GM19043 (cell line): Measurements from ENCODE around the gene CTNNA2.

Experiments used
- ATAC-seq: cut with Tn5 transposase; IDR thresholded peaks from one replicate; pipeline ENCODE4 v1.9.1; 2021; ENCODE audit warnings: low read depth; ENCODE audit not compliant: unreplicated experiment

CTNNA2 gene

DNA sequence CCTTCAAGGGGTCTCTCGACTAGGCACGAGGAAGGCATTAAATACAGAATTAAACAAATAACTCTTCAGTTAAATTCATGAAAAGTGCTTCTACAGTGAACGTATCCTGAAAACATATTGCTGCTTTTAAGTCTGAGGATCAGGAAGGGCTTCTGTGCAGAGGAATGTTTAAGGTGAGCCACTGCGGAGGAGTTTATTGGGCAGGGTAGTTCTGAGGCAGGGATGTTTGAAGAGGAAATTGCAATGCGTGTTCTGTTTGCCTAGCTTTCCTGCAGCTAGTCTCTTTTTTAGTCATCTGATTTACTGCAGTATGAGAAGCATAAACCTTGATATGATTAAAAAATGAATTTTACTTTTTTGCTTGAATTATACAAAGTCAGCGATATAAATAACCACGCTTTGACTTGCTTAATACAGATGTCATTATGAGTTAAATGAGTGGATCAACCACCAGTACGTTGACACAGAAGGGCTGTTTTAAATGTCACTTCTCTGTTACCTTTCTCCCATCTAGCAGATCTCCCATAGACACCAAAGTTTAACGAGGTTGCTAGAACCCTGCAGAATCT lies 98.7 kb downstream of the CTNNA2 start:
- no peak for ATAC-seq

DNA sequence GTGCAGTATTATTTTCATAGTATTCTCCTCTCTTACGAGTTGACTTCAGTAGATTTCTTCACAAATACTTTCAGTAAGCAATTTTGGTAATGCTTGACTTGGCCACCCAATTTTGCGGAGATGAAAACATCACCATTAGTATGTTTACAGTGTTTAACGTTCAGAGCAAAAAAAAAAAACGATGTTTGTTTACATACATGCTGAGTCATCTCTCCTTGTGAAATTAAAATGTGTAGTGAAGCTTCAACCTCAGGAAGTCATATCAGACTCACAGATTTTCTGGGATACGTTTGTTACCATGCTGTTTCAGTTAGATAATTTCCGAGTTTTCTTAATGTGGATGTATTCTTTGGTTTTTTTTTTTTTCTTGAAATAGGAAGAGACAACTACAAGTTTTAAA lies 100.1 kb downstream of the CTNNA2 start:
- no peak for ATAC-seq

DNA sequence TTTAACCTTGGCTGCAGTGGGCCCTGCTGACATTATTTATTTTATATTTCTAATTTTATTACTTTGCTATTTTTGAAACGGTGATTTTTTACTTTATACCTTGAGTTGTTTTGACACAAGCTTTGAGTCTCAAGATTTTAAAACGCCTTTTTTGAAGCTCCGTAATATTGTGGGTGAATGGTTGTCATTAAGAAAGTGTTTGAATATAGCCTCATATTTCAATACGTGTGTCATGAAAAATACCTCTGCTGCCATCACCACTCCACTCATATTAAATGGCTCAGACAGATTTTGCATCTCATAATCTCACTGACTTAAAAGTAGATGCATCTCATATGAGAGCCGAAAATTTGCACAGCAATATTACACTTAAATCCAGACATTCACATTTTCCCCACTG lies 106.6 kb downstream of the CTNNA2 start:
- ATAC-seq, result no peak

DNA sequence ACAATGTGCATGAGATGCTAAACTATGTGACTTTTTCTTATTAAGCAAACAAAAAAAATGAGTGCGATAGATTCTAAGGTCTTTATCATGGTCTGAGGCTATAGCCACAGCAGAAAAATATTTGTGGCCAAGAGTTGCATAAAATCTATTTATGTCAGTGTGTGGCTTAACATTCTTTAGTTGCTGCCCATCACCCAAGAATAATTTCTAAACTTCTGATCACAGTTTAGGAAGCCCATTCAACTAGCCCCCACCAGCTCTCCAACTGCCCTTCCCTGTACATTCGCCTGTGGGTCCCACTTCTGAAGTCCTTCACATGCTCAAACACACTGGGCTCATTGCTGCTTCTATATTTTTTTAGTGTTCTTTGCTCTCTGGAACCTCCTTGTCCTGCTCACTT lies 107.1 kb downstream of the CTNNA2 start:
- ATAC-seq, result no peak

DNA sequence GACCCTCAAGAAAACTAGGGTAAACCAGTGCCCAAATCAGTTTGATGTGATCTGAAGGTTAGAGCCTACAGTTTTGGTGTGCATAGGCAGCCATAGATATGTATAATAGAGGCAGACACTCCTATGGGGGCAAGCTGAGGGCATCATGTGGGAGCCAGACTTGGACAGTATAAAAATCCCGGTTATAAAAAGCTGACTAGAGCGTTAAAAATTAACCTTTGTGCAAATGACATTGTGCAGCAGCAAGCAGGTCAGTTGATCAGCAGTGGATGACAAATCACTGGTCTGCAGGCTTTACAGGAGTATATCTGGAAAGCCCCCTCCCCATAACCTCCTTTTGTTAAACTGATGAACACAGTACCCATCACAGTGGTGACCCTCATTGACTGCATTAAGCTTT lies 107.8 kb downstream of the CTNNA2 start:
- ATAC-seq, result no peak

DNA sequence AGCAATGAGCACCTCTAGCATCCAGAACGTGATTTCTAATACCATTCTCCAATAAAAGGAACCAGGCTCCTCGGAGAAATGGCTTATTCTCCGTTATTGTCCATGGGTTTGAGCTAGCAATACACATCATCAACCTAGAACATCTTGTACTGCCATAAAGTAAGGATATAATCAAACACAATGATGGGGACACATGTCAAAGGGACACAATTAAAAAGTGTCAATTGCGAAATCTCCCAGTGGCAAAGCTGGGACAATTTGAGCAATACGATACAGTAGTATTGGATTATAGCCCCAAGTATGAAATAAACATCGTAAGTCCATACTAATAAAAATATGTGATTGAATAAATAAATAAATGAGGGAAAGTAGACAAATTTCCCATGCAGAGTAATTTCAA lies 108.4 kb downstream of the CTNNA2 start:
- no peak for ATAC-seq

DNA sequence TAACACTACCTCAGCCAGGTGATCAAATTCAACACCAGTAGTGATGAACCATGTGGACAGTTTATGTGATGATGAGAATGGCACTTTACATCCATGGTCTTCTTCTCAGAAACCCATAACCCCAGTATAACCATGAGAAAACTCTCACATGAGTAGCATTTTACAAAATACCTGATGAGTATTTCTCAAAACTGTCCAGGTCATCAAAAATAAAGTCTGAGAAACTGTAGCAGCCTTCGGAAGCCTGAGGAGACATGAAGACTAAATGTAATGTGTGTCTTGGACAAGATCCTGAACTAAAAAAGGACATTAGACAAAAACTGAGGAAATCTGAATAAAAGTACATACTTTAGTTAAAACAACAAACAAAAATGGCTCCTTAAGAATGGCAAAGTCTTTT lies 108.9 kb downstream of the CTNNA2 start:
- no peak for ATAC-seq

DNA sequence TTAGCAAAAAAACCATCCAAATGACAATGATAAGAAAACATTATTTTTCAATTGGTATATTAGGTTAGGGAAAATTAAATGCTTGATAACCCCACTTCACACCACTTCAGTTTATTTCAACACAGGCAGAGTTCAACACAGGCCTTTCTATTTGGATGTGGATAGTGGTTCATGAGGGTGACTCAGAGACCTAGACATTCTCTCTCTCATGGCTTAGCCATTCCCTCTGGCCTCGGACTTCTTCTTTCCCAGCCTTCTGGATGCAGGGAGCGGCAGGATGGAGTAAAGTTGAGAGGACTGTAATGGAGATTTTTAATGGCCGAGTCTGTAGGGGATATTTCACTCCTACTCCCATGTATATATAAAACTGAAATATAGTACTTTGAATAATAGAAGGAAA lies 109.7 kb downstream of the CTNNA2 start:
- ATAC-seq, result no peak

DNA sequence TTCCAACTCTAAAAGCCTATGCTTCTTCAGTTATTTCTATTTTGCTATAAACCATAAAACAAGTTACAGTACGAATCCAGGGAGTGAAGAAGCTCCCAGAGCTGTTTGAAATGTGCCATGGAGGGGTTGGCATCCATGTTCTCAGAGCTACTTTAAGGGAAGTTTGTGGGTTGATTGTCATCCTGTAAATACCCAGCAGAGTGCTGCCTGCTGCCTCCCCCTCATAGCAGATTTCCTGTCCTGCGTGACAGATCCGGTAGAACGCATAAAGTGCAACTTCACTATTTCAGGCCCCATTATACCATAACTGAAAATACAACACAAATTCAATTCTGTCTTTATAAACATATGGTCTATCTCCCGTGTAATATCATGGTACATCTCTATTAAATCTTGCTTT lies 114.4 kb downstream of the CTNNA2 start:
- ATAC-seq, result no peak

DNA sequence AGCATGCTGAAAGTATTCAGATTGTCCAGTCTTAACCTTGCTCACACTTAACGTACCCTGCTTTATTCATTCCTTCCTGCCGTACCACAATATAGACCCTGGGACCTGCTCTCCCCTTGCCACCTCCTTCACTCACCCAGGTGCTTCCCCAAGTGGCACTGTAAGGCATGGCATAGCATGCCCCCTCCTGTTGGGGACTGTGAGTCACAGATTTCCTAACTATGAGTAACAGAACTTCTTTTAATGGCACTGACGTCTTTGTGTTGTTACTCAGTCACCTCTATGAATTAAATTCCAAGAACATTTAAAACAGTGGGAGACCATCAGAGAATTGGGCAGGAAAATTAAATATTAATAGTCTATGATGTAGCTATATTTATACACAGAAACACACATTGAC lies 117.2 kb downstream of the CTNNA2 start:
- no peak for ATAC-seq

DNA sequence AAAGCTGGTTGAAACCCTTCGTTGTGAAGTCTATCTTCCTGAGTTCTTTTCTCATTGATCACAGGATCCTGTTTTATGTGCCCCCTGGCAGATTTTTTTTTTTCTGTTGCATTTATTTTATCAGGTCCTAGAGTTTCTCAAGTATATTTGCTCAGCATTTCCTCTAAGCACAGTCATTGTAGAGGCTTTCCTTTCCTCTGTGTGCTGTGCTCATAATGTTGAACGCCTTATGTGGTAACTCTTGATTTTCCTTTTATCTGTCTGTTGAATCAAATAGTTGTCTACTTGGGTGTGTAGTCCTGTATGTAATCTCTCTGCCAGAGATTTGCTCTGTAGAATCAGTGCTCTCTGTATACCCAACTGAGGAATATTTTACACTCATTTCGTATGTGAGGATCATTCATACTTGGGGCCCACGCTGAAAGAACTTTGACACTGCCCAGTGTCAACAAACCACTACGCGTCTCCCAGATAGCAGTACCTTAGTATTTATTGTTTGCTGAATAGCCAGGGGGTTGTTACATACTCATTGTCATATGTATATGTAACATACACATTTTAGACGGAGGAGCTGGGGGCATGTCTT lies 118.2 kb downstream of the CTNNA2 start:
- no peak for ATAC-seq

DNA sequence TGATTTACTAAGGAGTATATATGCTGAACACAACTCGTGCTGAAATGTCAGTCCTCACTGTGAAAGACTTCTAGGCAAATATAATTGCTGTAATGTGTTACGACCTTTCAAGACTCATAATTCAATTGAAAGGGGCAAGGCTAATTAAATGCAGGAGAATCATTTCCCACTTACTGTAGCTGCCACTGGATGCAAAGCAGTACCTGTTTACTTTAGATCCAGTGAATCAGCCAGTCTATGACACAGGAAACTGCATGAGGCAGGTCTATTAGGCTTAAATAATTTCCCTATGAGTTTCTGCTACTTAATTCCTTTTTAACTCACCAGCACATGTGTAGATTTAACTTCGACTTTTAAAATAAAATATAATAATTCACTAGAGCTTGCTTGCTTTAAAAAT lies 125.6 kb downstream of the CTNNA2 start:
- no peak for ATAC-seq

DNA sequence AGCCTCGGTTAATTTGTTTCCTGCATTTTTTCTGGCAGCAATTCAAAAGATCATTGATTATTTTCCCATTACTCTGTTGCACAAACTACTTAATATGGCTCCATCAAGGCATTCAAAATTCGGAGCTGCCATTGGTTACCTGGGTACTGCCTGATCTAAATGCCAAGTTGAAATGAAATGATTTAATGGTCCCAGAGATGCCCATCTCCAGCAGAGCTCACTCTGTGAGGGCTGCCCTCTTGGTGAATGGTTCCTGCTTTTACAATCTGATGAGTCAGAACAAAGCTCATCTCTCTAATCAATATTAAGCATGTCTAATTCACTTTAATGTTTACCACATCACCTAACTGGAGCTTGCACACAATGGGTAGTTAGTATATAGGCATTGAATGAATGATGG lies 126.1 kb downstream of the CTNNA2 start:
- no peak for ATAC-seq

DNA sequence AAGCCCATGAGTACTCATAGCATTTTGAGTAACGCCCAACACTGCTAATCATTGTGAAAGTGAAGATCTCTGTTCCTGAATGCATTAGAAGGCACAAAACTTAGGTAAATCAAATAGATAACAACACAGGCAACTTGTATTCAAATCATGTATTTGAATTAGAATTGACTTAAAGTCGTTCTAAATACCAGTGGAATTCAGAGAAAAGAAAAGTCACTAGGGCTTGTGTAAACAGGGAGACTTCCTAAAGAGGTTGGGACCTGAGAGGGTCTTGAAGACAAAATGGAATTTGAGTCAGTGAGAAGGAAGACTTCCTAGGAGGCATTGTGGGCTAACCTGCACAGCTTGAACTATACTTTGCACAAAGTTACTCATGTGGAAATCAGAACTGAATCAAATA lies 127.2 kb downstream of the CTNNA2 start:
- no peak for ATAC-seq

DNA sequence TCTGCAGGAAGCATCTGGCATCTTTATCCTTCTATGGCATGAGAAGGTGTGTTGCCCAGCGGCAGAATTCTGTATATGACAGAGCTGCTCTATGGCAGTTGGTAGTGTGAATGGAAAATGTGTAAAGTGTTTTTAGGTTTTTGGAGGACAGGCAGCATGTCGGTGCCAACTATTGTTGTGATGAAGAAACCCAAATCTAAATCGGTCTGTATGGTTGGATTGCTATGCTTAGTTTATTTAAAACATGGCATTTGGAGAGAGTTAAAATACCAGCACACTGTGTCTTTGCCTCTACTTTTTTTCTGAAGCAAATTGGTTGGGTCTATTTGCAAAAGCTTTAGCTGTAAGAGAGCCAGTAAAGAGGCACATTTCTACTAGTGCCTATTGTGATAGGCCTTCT lies 136.7 kb downstream of the CTNNA2 start:
- no peak for ATAC-seq

DNA sequence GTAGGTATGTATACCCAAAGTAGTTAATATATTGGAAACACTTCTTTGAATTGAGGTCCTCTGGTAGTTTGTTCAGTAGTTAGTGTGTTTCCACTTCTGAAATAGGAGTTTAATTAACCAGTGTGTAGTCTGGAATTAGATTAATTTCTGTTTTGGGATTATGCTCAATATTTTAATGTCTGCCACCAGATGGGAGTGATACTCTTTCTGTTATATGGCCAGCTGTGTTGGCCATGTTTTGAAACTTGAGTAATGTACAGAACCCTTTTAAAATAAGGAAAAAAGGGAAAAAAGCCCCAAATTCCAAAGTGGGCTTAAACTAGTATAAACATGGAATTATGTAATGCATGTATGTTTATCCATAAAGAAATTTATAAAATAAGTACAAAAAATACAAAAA lies 147.7 kb downstream of the CTNNA2 start:
- ATAC-seq, result no peak

DNA sequence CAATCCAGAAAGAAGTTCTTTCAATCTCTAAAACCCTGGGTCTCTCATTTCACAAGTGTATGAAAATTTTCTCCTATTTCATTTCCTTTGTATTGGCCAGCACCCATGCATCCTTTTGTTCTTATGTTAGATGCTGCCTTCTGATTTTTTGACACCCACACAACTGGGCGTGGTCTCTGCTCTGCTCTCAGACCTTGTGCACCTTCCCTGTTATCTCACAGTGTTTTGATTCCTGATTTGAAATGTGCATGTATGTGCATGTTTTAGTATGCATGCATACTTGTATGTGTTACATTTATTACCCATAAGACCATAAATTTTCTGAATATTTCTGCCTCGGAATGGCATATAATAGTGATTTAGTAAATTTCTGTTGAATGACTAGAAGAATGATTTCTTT lies 152.2 kb downstream of the CTNNA2 start:
- no peak for ATAC-seq

DNA sequence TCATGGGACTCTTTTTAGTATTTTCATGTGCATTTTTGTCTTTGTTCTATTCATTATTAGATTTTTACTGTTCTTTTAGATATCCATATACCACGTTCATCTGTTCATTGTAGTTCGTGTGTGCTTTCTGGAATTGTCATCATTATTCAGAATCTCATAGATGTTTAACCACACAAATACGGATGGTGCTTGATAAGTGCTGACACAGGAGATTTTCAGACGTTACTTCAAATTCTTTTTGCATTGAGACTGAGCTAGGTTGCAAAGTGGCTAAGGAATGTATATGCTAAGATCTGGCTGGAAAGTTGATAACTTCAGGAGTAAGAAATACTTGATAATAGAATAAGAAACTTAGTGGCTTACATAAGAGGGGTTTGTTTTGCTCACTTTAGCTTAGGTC lies 153.6 kb downstream of the CTNNA2 start:
- ATAC-seq, result no peak

DNA sequence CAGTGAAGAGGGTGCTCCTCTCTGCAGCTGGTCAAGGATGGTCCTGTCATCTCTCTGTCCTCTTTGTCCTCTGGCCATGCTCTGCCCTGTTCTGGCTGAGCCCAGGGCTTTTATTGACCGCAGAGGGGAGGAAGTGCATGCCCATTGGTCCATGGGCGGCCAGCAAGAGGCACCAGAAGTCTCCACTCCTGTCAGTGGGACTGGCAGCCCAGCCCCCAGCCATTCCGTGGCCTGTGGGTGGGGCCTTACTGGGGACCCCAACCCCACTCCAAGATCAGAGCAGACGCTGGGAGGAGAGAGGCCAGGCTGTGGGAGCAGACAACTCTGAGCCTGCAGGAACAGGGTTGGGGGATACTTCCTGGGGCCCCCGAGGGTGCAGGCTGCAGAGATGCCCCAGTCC lies 156.9 kb downstream of the CTNNA2 start:
- no peak for ATAC-seq

DNA sequence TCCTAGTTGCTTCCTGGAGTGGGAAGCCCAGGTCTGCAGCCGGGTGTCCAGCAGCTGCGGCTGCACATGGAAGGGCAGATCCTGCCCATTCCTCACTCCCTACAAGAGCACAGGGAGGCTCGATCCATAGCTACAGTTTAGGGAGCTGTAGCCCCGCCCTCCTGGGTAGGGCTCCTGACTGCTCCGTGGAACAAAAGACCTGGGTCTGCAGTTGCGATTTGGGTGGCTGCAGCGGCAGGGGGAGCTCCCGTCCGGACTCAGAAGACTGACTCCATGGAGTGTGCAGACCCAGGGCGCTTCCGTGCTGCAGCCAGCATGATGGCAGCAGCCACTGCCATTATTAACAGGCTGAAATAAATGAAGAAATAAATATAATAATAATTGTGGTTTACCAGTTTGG lies 157.3 kb downstream of the CTNNA2 start:
- ATAC-seq, result no peak

DNA sequence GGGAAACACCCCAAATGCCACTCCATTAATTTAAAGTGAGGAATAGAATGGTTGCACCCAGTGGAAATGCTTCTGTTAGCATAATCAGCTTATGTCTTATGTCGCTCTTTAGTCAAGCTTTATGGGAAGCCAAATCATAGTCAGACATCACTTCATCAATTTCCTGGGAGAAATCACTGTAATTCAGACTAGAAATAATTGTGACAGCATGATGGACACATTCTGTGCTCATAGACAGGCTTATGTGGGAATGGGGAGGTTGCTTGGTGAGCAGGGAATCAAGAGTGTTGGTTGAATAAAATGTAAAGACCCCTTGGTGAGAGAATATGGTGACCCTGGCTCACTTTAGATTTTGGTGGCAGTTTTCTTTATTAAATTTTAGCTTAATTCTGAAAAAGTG lies 174.0 kb downstream of the CTNNA2 start:
- no peak for ATAC-seq

DNA sequence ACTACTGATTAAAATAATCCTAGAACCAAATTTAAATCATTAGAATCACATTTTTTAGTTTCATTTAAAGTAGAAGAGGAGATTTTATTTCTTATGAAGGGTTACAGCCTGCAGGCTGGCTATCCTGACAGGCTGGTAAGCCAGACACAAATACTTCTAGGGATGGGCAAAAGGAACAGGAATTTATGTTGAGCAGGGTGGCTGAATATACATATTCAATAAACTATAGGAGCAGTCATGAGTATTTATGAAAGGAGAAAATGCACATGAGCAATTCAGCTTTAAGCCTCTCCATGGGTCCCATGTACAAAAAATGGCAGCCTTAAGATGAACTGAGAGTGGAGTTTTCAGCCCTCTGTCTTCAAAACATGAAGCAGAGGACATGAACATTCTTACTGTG lies 182.4 kb downstream of the CTNNA2 start:
- no peak for ATAC-seq

DNA sequence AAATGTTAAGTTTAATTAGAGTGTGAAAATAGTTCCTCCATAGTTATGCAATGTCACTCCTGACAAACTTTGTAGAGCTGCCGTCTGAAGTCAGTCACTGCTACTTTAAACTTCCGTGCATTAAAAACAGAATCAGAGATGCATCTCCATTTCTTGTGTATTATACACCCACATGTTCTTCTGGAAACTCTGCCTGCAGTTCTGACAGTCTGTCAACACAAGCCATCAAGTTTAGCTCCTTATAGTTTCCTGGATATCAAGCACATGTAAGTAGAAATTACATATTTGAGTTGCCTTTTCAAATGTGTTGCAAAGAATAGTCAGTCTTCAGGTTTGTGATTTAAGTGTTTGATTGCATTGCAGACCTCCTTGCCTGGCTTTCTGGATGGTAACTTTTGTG lies 184.3 kb downstream of the CTNNA2 start:
- no peak for ATAC-seq
